Measurements from ENCODE around the gene SF3A1.

SF3A1 gene

GRCh38 chr22:30386960-30387827, 30.5 kb upstream of the SF3A1 start, which contains the start of gene RNF215:
RNF215 (minus strand) TSS chr22:30387411; CDS start chr22:30387313, 98 bp downstream.
- DNase-seq (ENCODE audit: low read depth) = peak; percentile 79

GRCh38 chr22:30386608-30386959, 29.9 kb upstream of the SF3A1 start:
- DNase-seq (ENCODE audit: low read depth) = no peak

- no peak for DNase-seq (ENCODE audit: low read depth)
Observed at GRCh38 chr22:30385942-30386341, 29.2 kb upstream of the SF3A1 start.

GRCh38 chr22:30383061-30383460, 26.4 kb upstream of the SF3A1 start:
- no peak for DNase-seq (ENCODE audit: low read depth)

GRCh38 chr22:30382340-30382739, 25.6 kb upstream of the SF3A1 start:
- no peak for DNase-seq (ENCODE audit: low read depth)

GRCh38 chr22:30381264-30381663, 24.6 kb upstream of the SF3A1 start:
- no peak for DNase-seq (ENCODE audit: low read depth)

GRCh38 chr22:30380011-30380410, 23.3 kb upstream of the SF3A1 start:
- no peak for DNase-seq (ENCODE audit: low read depth)

GRCh38 chr22:30375312-30375849, 18.7 kb upstream of the SF3A1 start:
- no peak for DNase-seq (ENCODE audit: low read depth)

- DNase-seq (ENCODE audit: low read depth) = no peak
Observed at GRCh38 chr22:30373331-30374325, 16.9 kb upstream of the SF3A1 start.

- no peak for DNase-seq (ENCODE audit: low read depth)
Observed at GRCh38 chr22:30372915-30373314, 16.2 kb upstream of the SF3A1 start.

- DNase-seq (ENCODE audit: low read depth) = no peak
Observed at GRCh38 chr22:30371981-30372380, 15.3 kb upstream of the SF3A1 start.

GRCh38 chr22:30371321-30371720, 14.6 kb upstream of the SF3A1 start:
- DNase-seq (ENCODE audit: low read depth) = no peak

GRCh38 chr22:30370641-30371230, 14.0 kb upstream of the SF3A1 start:
- DNase-seq (ENCODE audit: low read depth) = no peak

- DNase-seq (ENCODE audit: low read depth) = no peak
Observed at GRCh38 chr22:30368420-30368819, 11.7 kb upstream of the SF3A1 start.

GRCh38 chr22:30365891-30366290, 9.2 kb upstream of the SF3A1 start:
- no peak for DNase-seq (ENCODE audit: low read depth)

- no peak for DNase-seq (ENCODE audit: low read depth)
Observed at GRCh38 chr22:30362651-30363281, 6.1 kb upstream of the SF3A1 start.

GRCh38 chr22:30361916-30362650, 5.4 kb upstream of the SF3A1 start:
- no peak for DNase-seq (ENCODE audit: low read depth)

- no peak for DNase-seq (ENCODE audit: low read depth)
Observed at GRCh38 chr22:30358541-30358940, 1.8 kb upstream of the SF3A1 start.

GRCh38 chr22:30357650-30358215, 1.0 kb upstream of the SF3A1 start:
- DNase-seq (ENCODE audit: low read depth) = no peak

- DNase-seq (ENCODE audit: low read depth) = no peak
Observed at GRCh38 chr22:30357236-30357570, 509 bp upstream of the SF3A1 start.

GRCh38 chr22:30354644-30355043, 2.0 kb downstream of the SF3A1 start:
- no peak for DNase-seq (ENCODE audit: low read depth)

Data from stimulated activated CD8-positive, alpha-beta memory T cell treated with anti-CD3 and anti-CD28 coated beads, Interleukin-15, amount 100 ng/mL, for 24 hours (primary cell).